IMR-90 (cell line): ENCODE results near the gene ASPN. TPM values are rescaled to one million over a fixed set of nuclear protein-coding genes. Genes with fewer than 3 reads are reported as not detected.

Experiments used
- ATAC-seq: fragments of 200-7000 bp; cut with Tn5 transposase; 2 replicates; pipeline ENCODE4 v1.9.1; 2020; ENCODE audit warnings: low read depth, mild to moderate bottlenecking, moderate library complexity
- BruUV-seq: library from RNA; stranded (reverse); fragments of 400-500 nt; replicated peaks from 2 replicates; lab custom pipeline; 2021; lab: Mats Ljungman, UMichigan
- CTCF ChIA-PET: fragments of 300-600 bp; formaldehyde crosslinking; extraction: SDS; loops from one replicate; lab custom pipeline; 2021; ENCODE audit warnings: antibody characterized with exemption; lab: Yijun Ruan, JAX
- POLR2A ChIA-PET: fragments of 300-600 bp; sonication (Branson Sonifier 250); formaldehyde crosslinking; loops from one replicate; lab custom pipeline; 2022; ENCODE audit warnings: antibody characterized with exemption; ENCODE audit not compliant: unreplicated experiment; lab: Charles Lee
- DNase-seq: peaks from one replicate; pipeline ENCODE4 v3.0.0; 2013
- H2AFZ ChIP-seq: replicated peaks from 2 replicates; pipeline ENCODE3; 2013; ENCODE audit warnings: low read length, mild to moderate bottlenecking; ENCODE audit not compliant: poor library complexity
- H2AK5ac ChIP-seq: 2 replicates; pipeline ENCODE4 v1.6.1; 2013; ENCODE audit warnings: low read depth, low read length, inconsistent platforms
- H2AK9ac ChIP-seq: replicated peaks from 2 replicates; pipeline ENCODE3; 2013; ENCODE audit warnings: mild to moderate bottlenecking, low read depth, low read length, moderate library complexity; ENCODE audit not compliant: poor library complexity
- H2BK120ac ChIP-seq: 2 replicates; pipeline ENCODE4 v1.6.1; 2013; ENCODE audit warnings: low read depth, low read length, inconsistent platforms
- H2BK15ac ChIP-seq: 3 replicates; pipeline ENCODE4 v1.6.1; 2013; ENCODE audit warnings: low read depth, low read length, inconsistent platforms
- H2BK20ac ChIP-seq: 2 replicates; pipeline ENCODE4 v1.6.1; 2013; ENCODE audit warnings: low read depth, mild to moderate bottlenecking, inconsistent platforms, low read length, moderate library complexity
- H2BK5ac ChIP-seq: 2 replicates; pipeline ENCODE4 v1.6.1; 2013; ENCODE audit warnings: mild to moderate bottlenecking, low read depth, low read length, inconsistent platforms; ENCODE audit not compliant: poor library complexity, severe bottlenecking
- H3K14ac ChIP-seq: replicated peaks from 2 replicates; pipeline ENCODE4 v1.6.1; 2013; ENCODE audit warnings: low read depth, low read length, inconsistent platforms
- H3K18ac ChIP-seq: 2 replicates; pipeline ENCODE4 v1.6.1; 2013; ENCODE audit warnings: low read depth, low read length, control low read depth
- H3K23ac ChIP-seq: 2 replicates; pipeline ENCODE4 v1.6.1; 2013; ENCODE audit warnings: low read depth, low read length, inconsistent platforms
- H3K27ac ChIP-seq: 2 replicates; pipeline ENCODE4 v1.5.1; 2013; ENCODE audit warnings: mild to moderate bottlenecking, control low read depth, low read length; ENCODE audit not compliant: insufficient read depth
- H3K27me3 ChIP-seq: 2 replicates; pipeline ENCODE4 v1.6.1; 2013; ENCODE audit warnings: low read length; ENCODE audit not compliant: control insufficient read depth, insufficient read depth
- H3K36me3 ChIP-seq: 2 replicates; pipeline ENCODE4 v1.6.1; 2013; ENCODE audit warnings: low read length, mixed read lengths; ENCODE audit not compliant: control insufficient read depth, insufficient read depth
- H3K4ac ChIP-seq: 2 replicates; pipeline ENCODE4 v1.6.1; 2013; ENCODE audit warnings: low read depth, low read length, inconsistent platforms
- H3K4me1 ChIP-seq: 2 replicates; pipeline ENCODE4 v1.6.1; 2013; ENCODE audit warnings: low read length, mixed read lengths; ENCODE audit not compliant: control insufficient read depth, insufficient read depth
- H3K4me2 ChIP-seq: 2 replicates; pipeline ENCODE4 v1.6.1; 2013; ENCODE audit warnings: low read depth, mild to moderate bottlenecking, control low read depth, low read length, moderate library complexity
- H3K4me3 ChIP-seq: 2 replicates; pipeline ENCODE4 v1.5.1; 2013; ENCODE audit warnings: low read depth, mild to moderate bottlenecking, control low read depth, low read length, moderate library complexity; ENCODE audit not compliant: insufficient read depth
- H3K56ac ChIP-seq: 2 replicates; pipeline ENCODE4 v1.6.1; 2013; ENCODE audit warnings: low read length, inconsistent platforms; ENCODE audit not compliant: insufficient read depth; ENCODE audit errors: extremely low read depth
- H3K79me1 ChIP-seq, 2 experiments: 2 replicates each; pipeline ENCODE4 v1.6.1; 2013; ENCODE audit warnings: low read length in 2 of 2, inconsistent platforms in 1 of 2, low read depth in 1 of 2
- H3K9ac ChIP-seq: 2 replicates; pipeline ENCODE4 v1.6.1; 2013; ENCODE audit warnings: low read depth, low read length, control low read depth
- H3K9me1 ChIP-seq: 2 replicates; pipeline ENCODE4 v1.6.1; 2013; ENCODE audit warnings: low read length, inconsistent platforms; ENCODE audit not compliant: insufficient read depth
- H3K9me3 ChIP-seq: 2 replicates; pipeline ENCODE4 v1.6.1; 2013; ENCODE audit warnings: low read length; ENCODE audit not compliant: control insufficient read depth, insufficient read depth
- H4K20me1 ChIP-seq: 2 replicates; pipeline ENCODE4 v1.6.1; 2013; ENCODE audit warnings: low read length, inconsistent platforms; ENCODE audit not compliant: insufficient read depth
- H4K5ac ChIP-seq: 2 replicates; pipeline ENCODE4 v1.6.1; 2013; ENCODE audit warnings: mild to moderate bottlenecking, low read depth, low read length, control low read depth
- H4K8ac ChIP-seq, 2 experiments: 2 replicates each; pipeline ENCODE4 v1.6.1; 2013; ENCODE audit warnings: low read depth in 2 of 2, low read length in 2 of 2, control low read depth in 1 of 2, inconsistent platforms in 1 of 2
- H4K91ac ChIP-seq: 2 replicates; pipeline ENCODE4 v1.6.1; 2013; ENCODE audit warnings: low read depth, low read length, inconsistent platforms; ENCODE audit not compliant: insufficient read depth
- NFE2L2 ChIP-seq: fragments of 150-350 bp; IDR thresholded peaks from 2 replicates; pipeline ENCODE4 v1.6.1; 2016; ENCODE audit warnings: low read depth, mild to moderate bottlenecking, low read length
- WGBS, 2 experiments: methylation state at CpG; one replicate each; pipeline versions ENCODE4 v1.1.5 to v1.1.7; 2013; ENCODE audit warnings: missing lambda C conversion rate in 2 of 2; ENCODE audit not compliant: insufficient read length in 1 of 2; ENCODE audit errors: extremely low coverage in 2 of 2; 5-methylcytosine and 5-hydroxymethylcytosine counted together
- dilution Hi-C: fragments of 300-500 bp; cut with HindIII; formaldehyde crosslinking; loops from one replicate; pipeline ENCODE4 v1.14.3; 2018; ENCODE audit warnings: low sequenced_read_pairs; ENCODE audit not compliant: unreplicated experiment
- in situ Hi-C: fragments of 300-500 bp; cut with MboI; formaldehyde crosslinking; loops from 3 replicates; pipeline ENCODE4 v1.14.3; 2019; ENCODE audit warnings: low sequenced_read_pairs, inconsistent platforms, mixed read lengths
- intact Hi-C: fragments of 100-400 bp; cut with micrococcal nuclease; formaldehyde crosslinking; loops from 2 replicates; pipeline ENCODE4 v1.10.0; 2022
- polyA plus RNA-seq, 3 experiments: library from polyadenylated mRNA; depleted of rRNA; stranded (reverse); fragments of >200 nt; gene quantifications; 2 replicates each; pipeline ENCODE4 v1.2.3, GENCODE V29; 2012; ENCODE audit warnings: low replicate concordance in 1 of 3
- total RNA-seq: library from RNA; depleted of rRNA; stranded (reverse); fragments of >200 nt; gene quantifications from 2 replicates; pipeline ENCODE4 v1.2.3, GENCODE V29; 2012
- TF ChIP-seq, protein P1 (sequence below): fragments of 150-350 bp; IDR thresholded peaks from 2 replicates; pipeline ENCODE4 v1.6.1; 2017; ENCODE audit warnings: mild to moderate bottlenecking, antibody characterized with exemption, low read length, low read depth
- TF ChIP-seq, protein P2 (sequence below): fragments of 150-350 bp; IDR thresholded peaks from 2 replicates; pipeline ENCODE4 v1.6.1; 2016; ENCODE audit warnings: low read depth, mild to moderate bottlenecking, low read length, moderate library complexity, borderline replicate concordance

The ASPN gene
- total and polyA plus RNA-seq, 2 of the 4 experiments (the other 2 are of a cell fraction), result under 0.01 to 0.09 TPM

DNA sequence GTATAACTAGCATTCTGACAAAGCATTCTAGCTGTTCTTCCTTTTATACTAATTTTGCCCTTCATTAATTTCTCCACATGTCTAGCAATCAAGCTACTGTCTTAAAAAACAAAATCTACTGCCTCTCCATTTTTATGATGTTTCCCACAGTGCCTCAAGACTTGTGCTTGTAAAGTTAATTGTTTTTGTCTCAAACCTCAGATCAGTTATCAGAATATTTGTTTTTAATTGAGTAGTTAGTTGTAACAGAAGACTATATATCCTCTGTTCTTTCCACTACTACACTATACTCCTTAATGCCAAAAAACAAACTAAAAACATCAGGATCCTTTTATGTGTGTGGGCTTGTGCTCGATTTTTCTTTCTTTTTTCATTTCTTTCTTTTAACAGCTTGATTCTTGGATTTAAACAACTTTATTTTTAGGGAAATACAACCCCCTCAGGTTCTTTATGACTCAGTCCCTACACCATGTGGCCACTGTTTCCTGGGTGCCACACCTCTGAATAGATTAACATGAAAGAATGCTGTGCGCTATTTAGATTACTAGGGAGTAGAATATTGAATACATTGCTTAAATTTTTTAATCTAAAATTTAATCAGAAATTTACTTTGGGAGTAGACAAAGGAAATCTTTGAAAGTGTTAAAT lies 1.2 kb downstream of the ASPN start:
- DNase-seq (no peak), ATAC-seq (no peak; the same call in 1 of the 2 replicates)
- Histone ChIP-seq H3K27me3 (no peaks in the 10 kb centered on the region), H2AK5ac (no peak overlapping the region), H3K27ac (no peak overlapping the region; the same call in 1 of the 2 replicates), H4K20me1 (no peaks in the 10 kb centered on the region), H3K9me1 (peaks cover 7% of the 10 kb centered on the region), H4K5ac (no peak overlapping the region; the same call in 1 of the 2 replicates), H4K91ac (no peak overlapping the region), H3K56ac (no peak overlapping the region), H2BK5ac (peak overlapping the region; percentile 60), H3K14ac (no peak overlapping the region), H3K18ac (peak overlapping the region; percentile 25), H3K4me2 (peak overlapping the region; percentile 32; the same call in 1 of the 2 replicates), H3K79me1 (peaks cover 0 to 2% of the 10 kb centered on the region in 2 experiments; a peak in 1 of 4 replicates), H3K23ac (peak overlapping the region; percentile 36; the same call in 1 of the 2 replicates), H3K36me3 (no peaks in the 10 kb centered on the region), H2AK9ac (no peak overlapping the region), H3K9ac (no peak overlapping the region), H3K4ac (peak overlapping the region; percentile 17; the same call in 1 of the 2 replicates), H3K4me1 (peaks cover 18% of the 10 kb centered on the region), H3K9me3 (no peaks in the 10 kb centered on the region), H4K8ac (no peak overlapping the region; a peak in 1 of 4 replicates), H2BK15ac (no peak overlapping the region), H2BK20ac (0 out of 2 replicates have a peak overlapping the region, but pooled peaks have one; percentile 57), H2BK120ac (peak overlapping the region; percentile 62; the same call in 1 of the 2 replicates), H3K4me3 (no peak overlapping the region), H2AFZ (no peak overlapping the region)
- CTCF ChIA-PET, result interaction anchor here (0.8 to 1.1 kb wide), 3 partner anchors 12 to 155 kb away, joined by 3 to 4 read pairs (median 3); no protein-coding TSS in a partner anchor
- WGBS, 2 experiments, result no CpG with 5 or more reads among the region's 2 CpGs
- POLR2A ChIA-PET, result no interaction called here
- TF ChIP-seq, protein P1, sequence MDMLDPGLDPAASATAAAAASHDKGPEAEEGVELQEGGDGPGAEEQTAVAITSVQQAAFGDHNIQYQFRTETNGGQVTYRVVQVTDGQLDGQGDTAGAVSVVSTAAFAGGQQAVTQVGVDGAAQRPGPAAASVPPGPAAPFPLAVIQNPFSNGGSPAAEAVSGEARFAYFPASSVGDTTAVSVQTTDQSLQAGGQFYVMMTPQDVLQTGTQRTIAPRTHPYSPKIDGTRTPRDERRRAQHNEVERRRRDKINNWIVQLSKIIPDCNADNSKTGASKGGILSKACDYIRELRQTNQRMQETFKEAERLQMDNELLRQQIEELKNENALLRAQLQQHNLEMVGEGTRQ, result 0 out of 2 replicates have a peak, but pooled peaks have one; percentile 15
- TF ChIP-seq NFE2L2, result no peak
- TF ChIP-seq, protein P2, sequence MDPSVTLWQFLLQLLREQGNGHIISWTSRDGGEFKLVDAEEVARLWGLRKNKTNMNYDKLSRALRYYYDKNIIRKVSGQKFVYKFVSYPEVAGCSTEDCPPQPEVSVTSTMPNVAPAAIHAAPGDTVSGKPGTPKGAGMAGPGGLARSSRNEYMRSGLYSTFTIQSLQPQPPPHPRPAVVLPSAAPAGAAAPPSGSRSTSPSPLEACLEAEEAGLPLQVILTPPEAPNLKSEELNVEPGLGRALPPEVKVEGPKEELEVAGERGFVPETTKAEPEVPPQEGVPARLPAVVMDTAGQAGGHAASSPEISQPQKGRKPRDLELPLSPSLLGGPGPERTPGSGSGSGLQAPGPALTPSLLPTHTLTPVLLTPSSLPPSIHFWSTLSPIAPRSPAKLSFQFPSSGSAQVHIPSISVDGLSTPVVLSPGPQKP, result no peak
- in situ Hi-C loops, result no loop called here
- BruUV-seq, result no TSS peak
- intact Hi-C loops, result no loop called here
- dilution Hi-C loops, result no loop called here
